ENCODE results near the gene SP8. TPM values are rescaled to one million over a fixed set of nuclear protein-coding genes. Genes with fewer than 3 reads are reported as not detected.

The SP8 gene
- total and polyA plus RNA-seq, 9 of the 15 experiments (the other 6 are each of a cell fraction or from before 2014, with no cell fraction given): 0.04 to 1.2 (median 0.19) TPM

GRCh38 chr7:20828947-20829346 is 42.3 kb upstream of the SP8 start (continued):
- TF ChIP-seq, protein P1, sequence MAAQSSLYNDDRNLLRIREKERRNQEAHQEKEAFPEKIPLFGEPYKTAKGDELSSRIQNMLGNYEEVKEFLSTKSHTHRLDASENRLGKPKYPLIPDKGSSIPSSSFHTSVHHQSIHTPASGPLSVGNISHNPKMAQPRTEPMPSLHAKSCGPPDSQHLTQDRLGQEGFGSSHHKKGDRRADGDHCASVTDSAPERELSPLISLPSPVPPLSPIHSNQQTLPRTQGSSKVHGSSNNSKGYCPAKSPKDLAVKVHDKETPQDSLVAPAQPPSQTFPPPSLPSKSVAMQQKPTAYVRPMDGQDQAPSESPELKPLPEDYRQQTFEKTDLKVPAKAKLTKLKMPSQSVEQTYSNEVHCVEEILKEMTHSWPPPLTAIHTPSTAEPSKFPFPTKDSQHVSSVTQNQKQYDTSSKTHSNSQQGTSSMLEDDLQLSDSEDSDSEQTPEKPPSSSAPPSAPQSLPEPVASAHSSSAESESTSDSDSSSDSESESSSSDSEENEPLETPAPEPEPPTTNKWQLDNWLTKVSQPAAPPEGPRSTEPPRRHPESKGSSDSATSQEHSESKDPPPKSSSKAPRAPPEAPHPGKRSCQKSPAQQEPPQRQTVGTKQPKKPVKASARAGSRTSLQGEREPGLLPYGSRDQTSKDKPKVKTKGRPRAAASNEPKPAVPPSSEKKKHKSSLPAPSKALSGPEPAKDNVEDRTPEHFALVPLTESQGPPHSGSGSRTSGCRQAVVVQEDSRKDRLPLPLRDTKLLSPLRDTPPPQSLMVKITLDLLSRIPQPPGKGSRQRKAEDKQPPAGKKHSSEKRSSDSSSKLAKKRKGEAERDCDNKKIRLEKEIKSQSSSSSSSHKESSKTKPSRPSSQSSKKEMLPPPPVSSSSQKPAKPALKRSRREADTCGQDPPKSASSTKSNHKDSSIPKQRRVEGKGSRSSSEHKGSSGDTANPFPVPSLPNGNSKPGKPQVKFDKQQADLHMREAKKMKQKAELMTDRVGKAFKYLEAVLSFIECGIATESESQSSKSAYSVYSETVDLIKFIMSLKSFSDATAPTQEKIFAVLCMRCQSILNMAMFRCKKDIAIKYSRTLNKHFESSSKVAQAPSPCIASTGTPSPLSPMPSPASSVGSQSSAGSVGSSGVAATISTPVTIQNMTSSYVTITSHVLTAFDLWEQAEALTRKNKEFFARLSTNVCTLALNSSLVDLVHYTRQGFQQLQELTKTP (IDR thresholded peaks at IDR 0.05; ENCODE audit: low read depth in 1 of 2, partially characterized antibody in 2 of 2): no peak
- no peak for TF ChIP-seq STAT5B (CRISPR knock-in tag; IDR thresholded peaks at IDR 0.05)

- H3K4me2 ChIP-seq (ENCODE audit: insufficient read depth, low read length): no peak overlapping the region
- H3K9me3 ChIP-seq (replicated peaks; ENCODE audit: control insufficient read depth, insufficient read depth, low read depth, low read length): no peaks in the 10 kb centered on the region
- H3K9me1 ChIP-seq (ENCODE audit: control insufficient read depth, insufficient read depth, low read length): no peaks in the 10 kb centered on the region
- ChIA-PET CTCF (ENCODE audit: low intra/inter-chr PET ratio) (no interaction called here), POLR2A (interaction anchor here (0.6 to 2.2 kb wide), 2 partner anchors 9 to 10 kb away, joined by 3 to 5 read pairs; no protein-coding TSS in a partner anchor)
- in situ Hi-C loops (cut with MboI): no loop called here
- no peak overlapping the region for H3K27ac ChIP-seq (ENCODE audit: extremely low read depth, low read depth, low read length)
- H3K4me1 ChIP-seq (replicated peaks in 1 of 2; ENCODE audit: control insufficient read depth in 2 of 2, insufficient read depth in 2 of 2, low read length in 2 of 2): no peaks in the 10 kb centered on the region
- DNase-seq (ENCODE audit: extremely low read depth in 1 of 4, low spot score in 3 of 4) (no peak), ATAC-seq (peak; percentile 51; the same call in 1 of the 3 replicates), FAIRE-seq (peak; percentile 29)
- no peaks in the 10 kb centered on the region; a peak in 2 of 5 replicates for H3K27me3 ChIP-seq (ENCODE audit: control insufficient read depth in 2 of 2, insufficient read depth in 2 of 2, low read length in 2 of 2)
- H3K9ac ChIP-seq (ENCODE audit: insufficient read depth in 1 of 2, low read depth in 2 of 2, low read length in 2 of 2): no peak overlapping the region
- no TSS peak for BruUV-seq (replicated peaks)
- intact Hi-C loops (cut with micrococcal nuclease): loop anchor here (5.0 kb wide), 1 partner anchor 35 kb away; no protein-coding TSS in a partner anchor
- H3K79me2 ChIP-seq (ENCODE audit: control insufficient read depth, insufficient read depth, low read length): no peaks in the 10 kb centered on the region
- H2AFZ ChIP-seq (ENCODE audit: low read depth, low read length): peak overlapping the region; percentile 6
- WGBS (ENCODE audit: insufficient coverage, low coverage, missing lambda C conversion rate): 16% methylated on average over 9 of the region's 9 CpGs
- no peaks in the 10 kb centered on the region for H4K20me1 ChIP-seq (replicated peaks; ENCODE audit: control insufficient read depth, insufficient read depth, low read length)
- no peak overlapping the region for H3K4me3 ChIP-seq
- no peaks in the 10 kb centered on the region for H3K36me3 ChIP-seq (ENCODE audit: control insufficient read depth, insufficient read depth, low read length)
- TF ChIP-seq, protein P2, sequence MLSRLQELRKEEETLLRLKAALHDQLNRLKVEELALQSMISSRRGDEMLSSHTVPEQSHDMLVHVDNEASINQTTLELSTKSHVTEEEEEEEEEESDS (CRISPR knock-in tag; IDR thresholded peaks at IDR 0.05): no peak
- TF ChIP-seq, protein P3, sequence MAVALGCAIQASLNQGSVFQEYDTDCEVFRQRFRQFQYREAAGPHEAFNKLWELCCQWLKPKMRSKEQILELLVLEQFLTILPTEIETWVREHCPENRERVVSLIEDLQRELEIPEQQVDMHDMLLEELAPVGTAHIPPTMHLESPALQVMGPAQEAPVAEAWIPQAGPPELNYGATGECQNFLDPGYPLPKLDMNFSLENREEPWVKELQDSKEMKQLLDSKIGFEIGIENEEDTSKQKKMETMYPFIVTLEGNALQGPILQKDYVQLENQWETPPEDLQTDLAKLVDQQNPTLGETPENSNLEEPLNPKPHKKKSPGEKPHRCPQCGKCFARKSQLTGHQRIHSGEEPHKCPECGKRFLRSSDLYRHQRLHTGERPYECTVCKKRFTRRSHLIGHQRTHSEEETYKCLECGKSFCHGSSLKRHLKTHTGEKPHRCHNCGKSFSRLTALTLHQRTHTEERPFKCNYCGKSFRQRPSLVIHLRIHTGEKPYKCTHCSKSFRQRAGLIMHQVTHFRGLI (CRISPR knock-in tag; IDR thresholded peaks at IDR 0.05): no peak
- peak; percentile 68; the same call in 1 of the 2 replicates for TF ChIP-seq EHMT2 (IDR thresholded peaks at IDR 0.05)
- no peak for TF ChIP-seq GATAD2A (IDR thresholded peaks at IDR 0.05)
- TF ChIP-seq FIP1L1 (IDR thresholded peaks at IDR 0.05; ENCODE audit: low read depth, low read length, poor library complexity, severe bottlenecking): no peak
- peak; percentile 48; the same call in 1 of the 2 replicates for TF ChIP-seq ELF1 (tag; IDR thresholded peaks at IDR 0.05)
- TF ChIP-seq GABPA (tag; conservative IDR thresholded peaks at IDR 0.05; ENCODE audit: low read depth): peak; percentile 81
- TF ChIP-seq, protein P4, sequence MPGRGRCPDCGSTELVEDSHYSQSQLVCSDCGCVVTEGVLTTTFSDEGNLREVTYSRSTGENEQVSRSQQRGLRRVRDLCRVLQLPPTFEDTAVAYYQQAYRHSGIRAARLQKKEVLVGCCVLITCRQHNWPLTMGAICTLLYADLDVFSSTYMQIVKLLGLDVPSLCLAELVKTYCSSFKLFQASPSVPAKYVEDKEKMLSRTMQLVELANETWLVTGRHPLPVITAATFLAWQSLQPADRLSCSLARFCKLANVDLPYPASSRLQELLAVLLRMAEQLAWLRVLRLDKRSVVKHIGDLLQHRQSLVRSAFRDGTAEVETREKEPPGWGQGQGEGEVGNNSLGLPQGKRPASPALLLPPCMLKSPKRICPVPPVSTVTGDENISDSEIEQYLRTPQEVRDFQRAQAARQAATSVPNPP (IDR thresholded peaks at IDR 0.05; ENCODE audit: borderline replicate concordance, insufficient read depth, insufficient read length): no peak
These were observed 40.5 kb upstream of the SP8 start for GRCh38 chr7:20827172-20827571.
